Stimulated activated CD4-positive, alpha-beta T cell treated with anti-CD3 and anti-CD28 coated beads, Interleukin-1b, Interleukin-23, amount 100 ng/mL, for 1 hour (primary cell): ENCODE results near the gene GPR32.
"Not testable (repeated sequence)": the region's sequence is repeated elsewhere in the genome, so short reads cannot be mapped to it uniquely, and the experiment has no call there.

Experiments
- DNase-seq, 2 donors: peaks; one replicate each; pipeline ENCODE4 v3.0.0-alpha.2; 2020; ENCODE audit warnings: low read depth in 2 of 2

GPR32 gene

GRCh38 chr19:50780753-50781435 lies 10.6 kb downstream of the GPR32 start:
- DNase-seq = no peak

GRCh38 chr19:50783848-50784152 lies 13.5 kb downstream of the GPR32 start:
- DNase-seq = not testable (repeated sequence)

- no peak for DNase-seq
Observed at GRCh38 chr19:50784710-50785109, 14.4 kb downstream of the GPR32 start.

GRCh38 chr19:50785329-50785728 lies 15.1 kb downstream of the GPR32 start:
- no peak for DNase-seq

DNA sequence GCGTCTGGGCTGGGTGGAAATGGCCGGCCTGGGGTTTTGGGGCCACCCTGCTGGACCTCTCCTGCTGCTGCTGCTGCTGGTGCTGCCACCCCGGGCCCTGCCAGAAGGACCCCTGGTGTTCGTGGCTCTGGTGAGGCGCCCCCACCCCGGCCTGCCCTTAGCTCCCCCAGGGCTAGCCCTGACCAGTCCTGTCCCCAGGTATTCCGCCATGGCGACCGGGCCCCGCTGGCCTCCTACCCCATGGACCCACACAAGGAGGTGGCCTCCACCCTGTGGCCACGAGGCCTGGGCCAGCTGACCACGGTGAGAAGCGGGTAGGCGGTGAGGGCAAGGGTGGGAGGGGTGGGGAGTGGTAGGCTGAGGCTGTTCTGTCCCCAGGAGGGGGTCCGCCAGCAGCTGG lies 20.1 kb downstream of the GPR32 start, which contains the start of gene ACP4:
TSS of gene ACP4 (plus strand) at position 20 of the 400 bp plus-strand sequence. CDS start at position 20, 0 bp downstream.
- no peak for DNase-seq

- no peak for DNase-seq
Observed at GRCh38 chr19:50790922-50791467, 20.7 kb downstream of the GPR32 start.

- DNase-seq = no peak
Observed at GRCh38 chr19:50791594-50792271, 21.5 kb downstream of the GPR32 start.

DNA sequence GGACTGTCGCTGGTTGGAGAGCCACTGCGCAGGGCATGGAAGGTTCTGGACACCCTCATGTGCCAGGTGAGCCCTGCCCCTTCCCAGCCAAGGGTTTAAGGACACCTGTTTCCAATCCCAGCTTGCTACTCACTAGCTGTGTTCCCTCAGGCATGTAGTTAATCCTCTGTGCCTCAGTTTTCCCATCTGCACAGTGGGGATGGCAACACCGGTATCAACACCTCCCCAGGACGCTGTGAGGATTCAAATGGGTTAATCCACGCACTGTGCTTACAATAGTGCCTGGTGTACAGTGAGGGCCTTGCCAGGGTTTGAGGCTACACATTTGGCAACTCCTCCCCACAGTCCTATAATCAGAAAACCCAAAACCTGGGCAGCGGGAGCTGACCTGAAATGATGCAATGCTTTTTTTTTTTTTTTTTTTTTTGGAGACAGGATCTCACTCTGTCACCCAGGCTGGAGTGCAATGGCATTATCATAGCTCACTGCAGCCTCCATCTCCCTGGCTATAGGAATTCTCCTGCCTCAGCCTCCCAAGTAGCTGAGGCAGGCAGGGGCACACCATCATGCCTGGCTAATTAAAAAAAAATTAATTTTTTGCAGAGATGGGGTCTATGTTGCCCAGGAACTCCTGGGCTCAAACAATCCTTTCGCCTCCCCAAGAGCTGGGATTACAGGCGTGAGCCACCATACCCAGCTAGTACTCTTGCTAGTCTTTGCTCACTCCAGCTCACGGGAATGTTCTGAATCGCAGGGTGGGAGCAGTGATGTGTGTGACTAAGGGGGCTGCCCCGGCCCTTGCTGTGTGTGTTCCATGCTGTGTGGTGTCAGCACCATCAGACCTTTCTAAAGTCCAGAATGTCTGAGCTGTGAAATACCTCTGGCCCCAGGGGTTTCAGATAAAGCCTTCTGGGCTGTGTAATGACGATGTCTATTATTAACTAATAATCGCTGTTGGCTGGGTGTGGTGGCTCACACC lies 22.3 kb downstream of the GPR32 start:
- DNase-seq = no peak

DNA sequence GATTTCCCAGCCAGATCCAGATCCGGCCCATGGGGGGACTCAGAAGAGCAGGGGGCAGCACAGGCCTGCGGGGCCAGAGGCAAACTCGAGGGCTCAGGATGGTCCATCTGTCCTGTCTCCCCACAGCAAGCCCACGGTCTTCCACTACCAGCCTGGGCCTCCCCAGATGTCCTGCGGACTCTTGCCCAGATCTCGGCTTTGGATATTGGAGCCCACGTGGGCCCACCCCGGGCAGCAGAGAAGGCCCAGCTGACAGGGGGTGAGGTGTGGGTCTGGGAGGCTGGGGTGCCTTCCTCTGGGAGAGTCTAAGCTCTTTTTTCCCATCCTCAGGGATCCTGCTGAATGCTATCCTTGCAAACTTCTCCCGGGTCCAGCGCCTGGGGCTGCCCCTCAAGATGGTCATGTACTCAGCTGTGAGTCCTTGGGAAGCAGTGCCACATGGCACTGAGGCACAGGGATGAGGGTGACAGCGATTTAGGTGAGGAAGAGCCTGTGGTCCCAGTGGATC lies 23.3 kb downstream of the GPR32 start:
- DNase-seq = no peak

GRCh38 chr19:50794074-50794875 lies 24.0 kb downstream of the GPR32 start:
- no peak for DNase-seq

- DNase-seq = no peak
Observed at GRCh38 chr19:50794876-50795663, 24.8 kb downstream of the GPR32 start.

DNA sequence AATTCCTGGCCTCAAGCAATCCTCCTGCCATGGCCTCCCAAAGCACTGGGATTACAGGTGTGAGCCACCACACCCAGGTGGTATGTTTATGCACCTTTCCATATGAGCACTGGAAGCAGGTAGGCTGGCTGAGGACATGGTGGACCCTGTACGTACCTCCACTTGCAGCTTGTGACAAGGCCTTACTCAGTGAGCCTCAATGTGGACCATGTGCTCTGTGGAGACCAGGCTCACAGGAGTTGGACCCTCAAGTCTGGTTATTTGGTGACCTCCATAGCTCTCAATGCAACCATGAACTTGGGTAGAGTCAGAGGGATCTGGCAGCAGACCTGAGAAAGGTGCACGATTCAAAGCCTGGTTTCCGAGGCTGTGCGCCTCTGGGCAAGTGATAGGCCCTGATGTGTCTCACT lies 25.4 kb downstream of the GPR32 start:
- DNase-seq = no peak

DNA sequence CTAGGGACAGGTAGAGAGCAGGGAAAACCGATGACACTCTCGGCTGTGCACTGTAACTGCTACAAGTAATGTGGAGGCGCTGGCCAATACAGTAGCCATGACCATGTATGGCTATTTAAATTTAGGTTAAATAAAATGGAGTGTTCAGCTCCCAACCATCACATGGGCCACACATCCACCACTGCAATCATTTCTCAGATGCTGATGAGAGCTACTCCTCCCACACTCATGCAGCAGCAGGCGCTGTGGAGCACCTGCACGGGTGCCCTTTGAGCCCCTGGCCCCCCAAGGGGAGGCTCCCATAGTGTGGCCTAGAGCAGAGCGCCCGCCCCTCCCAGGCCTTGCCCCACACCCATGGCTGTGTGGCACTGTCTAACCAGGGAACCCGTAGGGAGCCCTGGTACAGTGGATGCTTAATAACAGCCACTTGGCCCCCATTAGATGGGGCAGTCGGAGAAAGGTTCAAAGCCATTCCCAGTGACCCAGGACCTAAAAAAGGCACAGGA lies 25.9 kb downstream of the GPR32 start:
- no peak for DNase-seq

- DNase-seq = no peak
Observed at GRCh38 chr19:50796634-50797428, 26.6 kb downstream of the GPR32 start.

GRCh38 chr19:50797429-50797780 lies 27.1 kb downstream of the GPR32 start:
- DNase-seq = no peak

- no peak for DNase-seq
Observed at GRCh38 chr19:50797781-50798658, 27.8 kb downstream of the GPR32 start.

GRCh38 chr19:50798659-50799546 lies 28.6 kb downstream of the GPR32 start:
- no peak for DNase-seq
